DMS79 (cell line): ENCODE data around the gene PPFIA4.
A peak's percentile ranks its signal among the peaks of the same experiment; 100 is the strongest.

Experiments used
- DNase-seq: peaks from one replicate; lab custom pipeline; 2025; lab: John Stamatoyannopoulos, UW

Gene PPFIA4

GRCh38 chr1:203040513-203041275, 14.4 kb downstream of the PPFIA4 start:
- no peak for DNase-seq

- DNase-seq, result no peak
Measured at GRCh38 chr1:203041351-203041932, 15.2 kb downstream of the PPFIA4 start.

DNA sequence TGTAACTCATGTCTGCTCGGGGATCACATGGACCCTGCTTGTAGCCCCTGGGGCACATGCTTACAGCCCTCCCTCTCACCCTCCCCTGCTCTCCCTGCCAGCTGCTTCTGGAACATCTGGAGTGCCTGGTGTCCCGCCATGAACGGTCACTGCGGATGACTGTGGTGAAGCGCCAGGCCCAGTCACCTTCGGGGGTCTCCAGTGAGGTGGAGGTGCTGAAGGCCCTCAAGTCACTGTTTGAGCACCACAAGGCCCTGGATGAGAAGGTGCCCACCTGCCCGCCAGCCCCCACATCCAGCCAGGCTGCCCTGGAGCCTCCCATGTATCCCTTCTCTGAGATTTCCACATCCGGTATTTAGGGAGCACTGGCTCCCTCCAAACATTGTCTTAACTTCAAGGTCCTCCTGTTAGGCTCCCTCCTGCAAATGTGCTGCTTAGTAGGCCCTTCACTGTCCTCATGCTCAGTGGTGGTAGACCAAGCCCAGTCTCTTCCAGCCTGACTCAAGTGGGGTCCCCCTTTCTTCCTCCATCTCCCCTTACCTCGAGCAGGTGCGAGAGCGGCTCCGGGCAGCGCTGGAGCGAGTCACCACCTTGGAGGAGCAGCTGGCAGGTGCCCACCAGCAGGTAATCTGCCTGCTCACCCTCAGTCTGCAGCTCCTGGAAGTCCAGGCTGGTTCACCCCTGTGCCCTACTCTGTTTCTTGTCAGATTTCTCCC, 17.7 kb downstream of the PPFIA4 start:
- DNase-seq, result no peak

GRCh38 chr1:203044546-203045250, 18.4 kb downstream of the PPFIA4 start:
- no peak for DNase-seq

- DNase-seq, result no peak
Measured at GRCh38 chr1:203045336-203045735, 19.0 kb downstream of the PPFIA4 start.

GRCh38 chr1:203045821-203046594, 19.7 kb downstream of the PPFIA4 start:
- no peak for DNase-seq

GRCh38 chr1:203046984-203047630, 20.8 kb downstream of the PPFIA4 start:
- no peak for DNase-seq

- DNase-seq, result no peak
Measured at GRCh38 chr1:203048086-203048485, 21.8 kb downstream of the PPFIA4 start.

DNA sequence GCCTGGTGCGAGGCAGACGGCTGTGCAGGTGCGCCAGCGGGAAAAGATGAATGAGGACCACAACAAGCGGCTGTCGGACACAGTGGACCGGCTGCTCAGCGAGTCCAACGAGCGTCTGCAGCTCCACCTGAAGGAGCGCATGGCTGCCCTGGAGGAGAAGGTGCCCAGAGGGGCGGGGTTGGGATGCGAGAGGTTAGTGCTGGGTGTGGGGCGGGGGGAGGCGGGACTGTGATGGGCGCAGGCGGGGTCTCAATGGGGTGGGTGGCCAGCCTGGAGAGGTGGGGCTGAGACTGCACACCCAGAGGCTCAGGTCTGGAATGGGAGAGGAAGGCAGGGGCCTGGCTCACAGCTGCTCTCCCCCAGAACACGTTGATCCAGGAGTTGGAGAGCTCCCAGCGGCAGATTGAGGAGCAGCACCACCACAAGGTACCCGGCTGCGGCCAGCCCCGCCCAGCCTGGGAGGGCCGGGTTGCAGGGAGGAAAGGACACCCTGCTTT, 22.3 kb downstream of the PPFIA4 start:
- no peak for DNase-seq

DNA sequence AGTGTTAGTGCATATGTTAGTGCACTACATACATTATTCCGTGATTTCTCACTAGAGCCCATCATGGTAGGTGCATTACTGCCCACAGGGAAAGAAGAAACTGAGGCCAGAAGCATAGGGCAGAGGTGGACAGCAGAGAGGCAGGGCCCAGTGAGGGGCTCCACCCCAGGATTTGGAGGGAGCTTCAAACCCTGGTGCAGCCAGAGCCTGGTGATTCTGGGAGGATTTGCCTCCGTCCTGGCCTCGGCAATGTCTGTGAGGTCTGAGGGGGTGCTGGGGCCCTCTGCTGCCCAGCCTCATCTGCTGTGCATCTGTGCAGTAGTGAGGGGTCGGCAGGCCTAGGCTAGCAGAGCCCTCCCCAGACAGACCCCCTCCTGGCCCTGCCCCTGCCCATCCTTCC, 22.8 kb downstream of the PPFIA4 start:
- no peak for DNase-seq

GRCh38 chr1:203049576-203050180, 23.4 kb downstream of the PPFIA4 start:
- no peak for DNase-seq

GRCh38 chr1:203050826-203051225, 24.5 kb downstream of the PPFIA4 start:
- no peak for DNase-seq

- DNase-seq, result peak; percentile 69
Measured at GRCh38 chr1:203051841-203052324, 25.6 kb downstream of the PPFIA4 start.

- DNase-seq, result no peak
Measured at GRCh38 chr1:203052601-203053000, 26.3 kb downstream of the PPFIA4 start.

DNA sequence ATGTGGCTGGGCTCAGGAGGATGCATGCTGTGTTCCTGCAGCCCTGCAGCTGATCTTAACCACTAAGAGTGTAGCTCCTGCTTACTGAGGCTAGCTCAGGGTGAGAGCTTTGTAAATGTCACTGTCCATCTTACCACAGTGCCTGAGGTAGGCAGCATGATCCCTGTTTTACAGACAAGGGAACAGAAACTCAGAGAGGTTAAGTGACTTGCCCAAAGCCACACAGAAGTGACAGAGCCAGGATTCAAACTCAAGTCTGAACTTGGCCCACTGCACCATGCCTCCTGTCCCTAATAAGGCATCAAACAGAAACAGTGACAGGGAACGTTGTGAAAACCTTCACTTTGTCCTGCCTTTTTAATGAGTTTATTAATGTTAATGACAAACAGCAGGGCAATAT, 27.9 kb downstream of the PPFIA4 start:
- no peak for DNase-seq

- DNase-seq, result no peak
Measured at GRCh38 chr1:203054642-203055041, 28.4 kb downstream of the PPFIA4 start.

DNA sequence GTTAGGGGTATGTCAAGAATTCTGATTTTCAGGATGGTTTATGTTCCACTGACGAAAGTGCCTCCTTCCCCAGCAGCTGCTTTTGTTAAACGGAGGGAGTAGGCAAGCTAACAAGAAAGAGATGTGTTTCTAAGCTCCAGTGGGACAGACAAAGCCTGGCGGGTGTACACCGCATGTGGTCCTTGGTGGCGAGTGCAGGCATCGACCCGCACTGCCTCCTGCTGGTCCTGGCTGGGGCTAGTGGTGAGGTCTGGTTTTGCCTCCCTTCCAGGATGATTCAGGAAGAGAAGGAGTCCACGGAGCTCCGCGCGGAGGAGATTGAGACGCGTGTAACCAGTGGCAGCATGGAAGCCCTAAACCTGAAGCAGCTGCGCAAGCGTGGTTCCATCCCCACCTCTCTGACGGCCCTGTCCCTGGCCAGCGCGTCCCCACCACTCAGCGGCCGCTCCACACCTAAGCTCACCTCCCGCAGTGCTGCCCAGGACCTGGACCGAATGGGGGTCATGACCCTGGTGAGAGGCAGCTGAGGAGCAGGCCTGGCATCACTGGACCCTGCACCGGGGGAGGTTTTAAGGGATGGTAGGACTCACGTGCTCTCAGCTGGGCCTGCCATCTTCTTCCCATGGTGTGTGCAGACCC, 29.0 kb downstream of the PPFIA4 start:
- DNase-seq, result no peak

DNA sequence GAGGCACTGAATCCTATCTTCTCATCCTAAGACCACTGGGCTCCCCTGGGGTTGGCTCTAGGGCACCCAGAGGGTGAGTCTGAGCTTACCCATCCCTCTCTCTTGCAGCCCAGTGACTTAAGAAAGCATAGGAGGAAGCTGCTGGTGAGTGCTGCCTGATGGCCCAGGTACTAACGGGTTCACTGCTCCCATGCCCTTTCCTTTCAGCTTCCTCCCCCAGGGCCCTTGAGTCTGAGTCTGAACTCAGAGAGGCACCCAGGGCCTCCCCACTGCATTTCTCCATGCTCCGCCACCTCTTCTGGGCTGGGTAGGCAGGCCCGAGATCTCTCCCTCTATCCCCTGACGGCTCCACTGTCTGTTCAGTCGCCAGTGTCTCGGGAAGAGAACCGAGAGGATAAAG, 29.7 kb downstream of the PPFIA4 start:
- DNase-seq, result no peak

DNA sequence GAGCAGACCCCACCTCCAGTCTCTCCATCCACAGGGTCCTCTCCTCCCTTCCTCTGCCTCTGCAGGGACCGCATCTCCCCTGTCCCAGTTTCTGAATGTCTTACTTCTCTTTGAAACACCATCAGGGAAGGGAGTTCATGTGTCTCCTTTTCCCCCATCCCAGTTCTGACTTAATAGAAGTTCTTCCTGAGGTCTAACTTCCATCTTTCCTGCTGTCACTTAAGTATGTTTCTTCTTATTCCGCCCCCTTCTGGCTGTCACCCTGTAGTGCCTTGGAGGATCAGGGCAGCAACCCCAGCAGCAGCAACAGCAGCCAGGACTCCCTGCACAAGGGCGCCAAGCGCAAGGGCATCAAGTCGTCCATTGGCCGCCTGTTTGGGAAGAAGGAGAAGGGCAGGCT, 30.2 kb downstream of the PPFIA4 start:
- no peak for DNase-seq
